HG03575 (cell line): Measurements from ENCODE around the gene UBE2G2.

Experiments used
- ATAC-seq: cut with Tn5 transposase; IDR thresholded peaks from one replicate; pipeline ENCODE4 v1.9.1; 2021; ENCODE audit not compliant: unreplicated experiment, insufficient number of reproducible peaks, low FRiP score; ENCODE audit errors: extremely low read depth

The UBE2G2 gene

GRCh38 chr21:44737706-44738354 lies 63.8 kb downstream of the UBE2G2 start:
- no peak for ATAC-seq

- ATAC-seq = no peak
These were observed 65.2 kb downstream of the UBE2G2 start for GRCh38 chr21:44736291-44737004.

GRCh38 chr21:44735821-44736220 lies 65.8 kb downstream of the UBE2G2 start:
- ATAC-seq = no peak

- ATAC-seq = no peak
These were observed 66.8 kb downstream of the UBE2G2 start for GRCh38 chr21:44734841-44735240.

GRCh38 chr21:44734026-44734745 lies 67.4 kb downstream of the UBE2G2 start:
- no peak for ATAC-seq

GRCh38 chr21:44732956-44733355 lies 68.7 kb downstream of the UBE2G2 start:
- no peak for ATAC-seq

GRCh38 chr21:44732263-44732662 lies 69.4 kb downstream of the UBE2G2 start:
- ATAC-seq = no peak

GRCh38 chr21:44730951-44731579 lies 70.6 kb downstream of the UBE2G2 start:
- ATAC-seq = no peak

GRCh38 chr21:44730028-44730395 lies 71.6 kb downstream of the UBE2G2 start:
- ATAC-seq = no peak

- no peak for ATAC-seq
These were observed 72.1 kb downstream of the UBE2G2 start for GRCh38 chr21:44729336-44730027.

- no peak for ATAC-seq
These were observed 72.9 kb downstream of the UBE2G2 start for GRCh38 chr21:44728716-44729115.

- ATAC-seq = no peak
These were observed 73.9 kb downstream of the UBE2G2 start for GRCh38 chr21:44727757-44728156.

GRCh38 chr21:44727321-44727720 lies 74.3 kb downstream of the UBE2G2 start:
- no peak for ATAC-seq

GRCh38 chr21:44726826-44727225 lies 74.8 kb downstream of the UBE2G2 start:
- ATAC-seq = no peak

- no peak for ATAC-seq
These were observed 76.7 kb downstream of the UBE2G2 start for GRCh38 chr21:44724926-44725325.

GRCh38 chr21:44724196-44724595 lies 77.4 kb downstream of the UBE2G2 start:
- ATAC-seq = no peak

GRCh38 chr21:44723177-44724131 lies 78.2 kb downstream of the UBE2G2 start:
- ATAC-seq = no peak

GRCh38 chr21:44722731-44723130 lies 78.9 kb downstream of the UBE2G2 start:
- ATAC-seq = no peak
